H9 (cell line): ENCODE measurements around the gene HOXC11. TPM values are rescaled to one million over a fixed set of nuclear protein-coding genes. Genes with fewer than 3 reads are reported as not detected.

Experiments
- DNase-seq: peaks from one replicate; pipeline ENCODE4 v3.0.0-alpha.2; 2017
- H2AFZ ChIP-seq: one replicate; pipeline ENCODE4 v1.6.1; 2013; ENCODE audit warnings: mild to moderate bottlenecking, low read length, control low read depth, moderate library complexity
- H2AK5ac ChIP-seq: 2 replicates; pipeline ENCODE4 v1.6.1; 2013; ENCODE audit warnings: low read length, control low read depth, mixed read lengths; ENCODE audit not compliant: insufficient read length
- H2BK120ac ChIP-seq: one replicate; pipeline ENCODE4 v1.6.1; 2013; ENCODE audit warnings: low read depth, mild to moderate bottlenecking, low read length, control low read depth, inconsistent platforms; ENCODE audit not compliant: poor library complexity, severe bottlenecking
- H2BK12ac ChIP-seq: 2 replicates; pipeline ENCODE4 v1.6.1; 2013; ENCODE audit warnings: low read length, control low read depth, mixed read lengths, low read depth; ENCODE audit not compliant: insufficient read length
- H2BK15ac ChIP-seq: 2 replicates; pipeline ENCODE4 v1.6.1; 2013; ENCODE audit warnings: low read depth, low read length, control low read depth
- H2BK20ac ChIP-seq: one replicate; pipeline ENCODE4 v1.6.1; 2013; ENCODE audit warnings: low read depth, mild to moderate bottlenecking, low read length, control low read depth, inconsistent platforms; ENCODE audit not compliant: poor library complexity, severe bottlenecking
- H2BK5ac ChIP-seq: 2 replicates; pipeline ENCODE4 v1.6.1; 2013; ENCODE audit warnings: low read length, control low read depth, mixed read lengths; ENCODE audit not compliant: insufficient read length
- H3K14ac ChIP-seq: 2 replicates; pipeline ENCODE4 v1.6.1; 2013; ENCODE audit warnings: low read length, control low read depth; ENCODE audit not compliant: insufficient read depth
- H3K18ac ChIP-seq: 2 replicates; pipeline ENCODE4 v1.6.1; 2013; ENCODE audit warnings: low read depth, mild to moderate bottlenecking, mixed read lengths, low read length, control low read depth; ENCODE audit not compliant: insufficient read length
- H3K23ac ChIP-seq: 2 replicates; pipeline ENCODE4 v1.6.1; 2013; ENCODE audit warnings: low read length, control low read depth, mixed read lengths, low read depth; ENCODE audit not compliant: insufficient read length
- H3K23me2 ChIP-seq: 2 replicates; pipeline ENCODE4 v1.6.1; 2013; ENCODE audit warnings: low read depth, mild to moderate bottlenecking, mixed read lengths, low read length, control low read depth; ENCODE audit not compliant: insufficient read length, poor library complexity, severe bottlenecking
- H3K27ac ChIP-seq: 2 replicates; pipeline ENCODE4 v1.5.1; 2013; ENCODE audit warnings: low read length, control low read depth, mixed read lengths, low read depth; ENCODE audit not compliant: insufficient read length
- H3K27me3 ChIP-seq: 2 replicates; pipeline ENCODE4 v1.6.1; 2013; ENCODE audit warnings: low read length, control low read depth, inconsistent platforms; ENCODE audit not compliant: insufficient read depth
- H3K4ac ChIP-seq: 2 replicates; pipeline ENCODE4 v1.6.1; 2013; ENCODE audit warnings: low read depth, mild to moderate bottlenecking, control low read depth, inconsistent platforms, low read length, moderate library complexity
- H3K4me1 ChIP-seq: 2 replicates; pipeline ENCODE4 v1.6.1; 2013; ENCODE audit warnings: low read length, control low read depth, inconsistent platforms; ENCODE audit not compliant: insufficient read depth
- H3K4me2 ChIP-seq: 2 replicates; pipeline ENCODE4 v1.6.1; 2013; ENCODE audit warnings: low read length, control low read depth, mixed read lengths; ENCODE audit not compliant: insufficient read length, insufficient read depth
- H3K56ac ChIP-seq: 2 replicates; pipeline ENCODE4 v1.6.1; 2013; ENCODE audit warnings: low read depth, mild to moderate bottlenecking, mixed read lengths, low read length, control low read depth; ENCODE audit not compliant: insufficient read length
- H3K79me1 ChIP-seq: 2 replicates; pipeline ENCODE4 v1.6.1; 2013; ENCODE audit warnings: low read depth, mild to moderate bottlenecking, moderate library complexity, low read length, control low read depth, inconsistent platforms; ENCODE audit not compliant: insufficient read depth, poor library complexity, severe bottlenecking
- H3K79me2 ChIP-seq: 2 replicates; pipeline ENCODE4 v1.6.1; 2013; ENCODE audit warnings: low read length, control low read depth, inconsistent platforms; ENCODE audit not compliant: insufficient read depth
- H3K9ac ChIP-seq: 2 replicates; pipeline ENCODE4 v1.6.1; 2013; ENCODE audit warnings: low read length, control low read depth, mixed read lengths; ENCODE audit not compliant: insufficient read length; ENCODE audit errors: extremely low read depth
- H3K9me3 ChIP-seq: one replicate; pipeline ENCODE4 v1.6.1; 2013; ENCODE audit warnings: low read depth, low read length, inconsistent platforms; ENCODE audit not compliant: control insufficient read depth
- H3T11ph ChIP-seq: one replicate; pipeline ENCODE4 v1.6.1; 2013; ENCODE audit warnings: mild to moderate bottlenecking, low read length, control low read depth, inconsistent platforms
- H4K20me1 ChIP-seq: one replicate; pipeline ENCODE4 v1.6.1; 2013; ENCODE audit not compliant: control insufficient read depth, insufficient read length, insufficient read depth
- H4K5ac ChIP-seq: 2 replicates; pipeline ENCODE4 v1.6.1; 2013; ENCODE audit warnings: low read depth, mild to moderate bottlenecking, mixed read lengths, low read length, control low read depth; ENCODE audit not compliant: insufficient read length
- H4K8ac ChIP-seq: replicated peaks from 2 replicates; pipeline ENCODE4 v1.6.1; 2013; ENCODE audit warnings: low read length, control low read depth, mixed read lengths, low read depth; ENCODE audit not compliant: insufficient read length
- H4K91ac ChIP-seq: 2 replicates; pipeline ENCODE4 v1.6.1; 2013; ENCODE audit warnings: low read depth, mild to moderate bottlenecking, moderate library complexity, mixed read lengths, low read length, control low read depth; ENCODE audit not compliant: insufficient read length
- H3K27ac Mint-ChIP-seq, 3 experiments: 2 replicates in 2 of 3; 3 replicates in 1 of 3; pipeline ENCODE4 v1.8.0; 2020 to 2021; ENCODE audit warnings: mixed read lengths in 3 of 3, mild to moderate bottlenecking in 1 of 3, moderate library complexity in 1 of 3
- H3K27me3 Mint-ChIP-seq: 2 replicates; pipeline ENCODE4 v1.8.0; 2021; ENCODE audit warnings: low read depth, mild to moderate bottlenecking, moderate library complexity, mixed read lengths
- H3K36me3 Mint-ChIP-seq, 3 experiments: 2 replicates in 2 of 3; 3 replicates in 1 of 3; pipeline ENCODE4 v1.8.0; 2020 to 2021; ENCODE audit warnings: low read depth in 3 of 3, mixed read lengths in 3 of 3; ENCODE audit not compliant: insufficient read depth in 1 of 3
- H3K4me1 Mint-ChIP-seq, 2 experiments: 2 replicates each; pipeline ENCODE4 v1.8.0; 2020; ENCODE audit warnings: mixed read lengths in 2 of 2
- H3K4me3 Mint-ChIP-seq, 2 experiments: 2 replicates in 1 of 2; 3 replicates in 1 of 2; pipeline ENCODE4 v1.8.0; 2020 to 2021; ENCODE audit warnings: mild to moderate bottlenecking in 2 of 2, mixed read lengths in 2 of 2, moderate library complexity in 1 of 2
- H3K9me3 Mint-ChIP-seq, 2 experiments: 2 replicates in 1 of 2; 3 replicates in 1 of 2; pipeline ENCODE4 v1.8.0; 2020; ENCODE audit warnings: mild to moderate bottlenecking in 2 of 2, mixed read lengths in 2 of 2, moderate library complexity in 1 of 2
- CTCF ChIP-seq: fragments of 200-600 bp; sonication (generic); conservative IDR thresholded peaks from 3 replicates; pipeline ENCODE4 v1.8.0; 2021; ENCODE audit warnings: antibody characterized with exemption, mild to moderate bottlenecking
- WGBS: extraction: QIAGEN DNeasy Blood & Tissue Kit; methylation state at CpG from one replicate; pipeline ENCODE4 v1.1.7; 2013; ENCODE audit warnings: missing lambda C conversion rate, low lambda C conversion rate, mixed read lengths; ENCODE audit not compliant: insufficient read length; ENCODE audit errors: extremely low coverage; 5-methylcytosine and 5-hydroxymethylcytosine counted together
- total RNA-seq: library from RNA; stranded (reverse); gene quantifications from 2 replicates; pipeline ENCODE4 v1.2.1, GENCODE V29; 2021

HOXC11 gene
- total RNA-seq, 1 experiment from 2014 or later, result not detected

- Histone ChIP-seq H2BK20ac (no peak overlapping the region), H2BK12ac (no peak overlapping the region), H3K4me1 (no peaks in the 10 kb centered on the region), H3T11ph (no peak overlapping the region), H2AFZ (no peak overlapping the region), H2AK5ac (no peak overlapping the region), H3K79me1 (no peaks in the 10 kb centered on the region), H3K9me3 (no peaks in the 10 kb centered on the region), H3K56ac (no peak overlapping the region), H2BK120ac (no peak overlapping the region), H3K23ac (no peak overlapping the region), H3K27ac (no peak overlapping the region), H4K91ac (no peak overlapping the region), H3K14ac (no peak overlapping the region), H3K18ac (no peak overlapping the region), H4K5ac (no peak overlapping the region), H3K27me3 (peaks cover 95% of the 10 kb centered on the region), H3K23me2 (no peaks in the 10 kb centered on the region), H2BK5ac (no peak overlapping the region), H3K9ac (no peak overlapping the region), H4K20me1 (no peaks in the 10 kb centered on the region), H3K4ac (no peak overlapping the region), H4K8ac (no peak overlapping the region), H3K79me2 (no peaks in the 10 kb centered on the region), H2BK15ac (no peak overlapping the region), H3K4me2 (peak overlapping the region; percentile 30)
- Mint-ChIP-seq H3K4me1 (peaks cover 8 to 12% of the 10 kb centered on the region in 2 experiments; a peak in 3 of 4 replicates), H3K27ac (no peak overlapping the region), H3K4me3 (peak overlapping the region; percentile 27 to 30), H3K9me3 (peaks cover 2 to 16% of the 10 kb centered on the region in 2 experiments; a peak in 2 of 5 replicates), H3K27me3 (peaks cover 100% of the 10 kb centered on the region), H3K36me3 (no peaks in the 10 kb centered on the region; a peak in 1 of 7 replicates)
- DNase-seq, result peak; percentile 81
- WGBS, result no CpG with 5 or more reads among the region's 15 CpGs
- no peak for TF ChIP-seq CTCF
Observed at GRCh38 chr12:53966085-53966384, 6.9 kb upstream of the HOXC11 start.
